AG04450 (cell line): ENCODE results near the gene NSMCE1. TPM values are rescaled to one million over a fixed set of nuclear protein-coding genes. Genes with fewer than 3 reads are reported as not detected.

Experiments used
- CTCF ChIA-PET: fragments of 300-600, 350-600 bp; formaldehyde crosslinking; extraction: SDS; loops from one replicate; lab custom pipeline; 2022; ENCODE audit warnings: antibody characterized with exemption, inconsistent platforms; lab: Charles Lee
- POLR2A ChIA-PET: fragments of 350-600 bp; formaldehyde crosslinking; extraction: SDS; loops from one replicate; lab custom pipeline; 2021; ENCODE audit warnings: antibody characterized with exemption, inconsistent platforms; lab: Yijun Ruan, JAX
- DNase-seq: peaks from one replicate; pipeline ENCODE4 v3.0.0-alpha.2; 2011; ENCODE audit warnings: low read depth, low spot score
- H3K27ac ChIP-seq: one replicate; pipeline ENCODE4 v1.5.1; 2012; ENCODE audit warnings: low read depth, low read length, control low read depth
- H3K27me3 ChIP-seq: one replicate; pipeline ENCODE4 v1.6.0; 2012; ENCODE audit warnings: low read length; ENCODE audit not compliant: control insufficient read depth, insufficient read depth
- H3K4me3 ChIP-seq: 2 replicates; pipeline ENCODE4 v1.5.1; 2011; ENCODE audit warnings: mild to moderate bottlenecking, low read depth, low read length, control low read depth
- H3K9me3 ChIP-seq: 2 replicates; pipeline ENCODE4 v1.5.1; 2012; ENCODE audit warnings: low read length; ENCODE audit not compliant: control insufficient read depth, insufficient read depth
- polyA plus RNA-seq: library from polyadenylated mRNA; depleted of rRNA; stranded (reverse); fragments of >200 nt; gene quantifications from 2 replicates; pipeline ENCODE4 v1.2.3, GENCODE V29; 2011
- TF ChIP-seq, protein P1 (sequence below): IDR thresholded peaks from 2 replicates; pipeline ENCODE4 v1.5.1; 2011; ENCODE audit warnings: low read depth, low read length, control low read depth, inconsistent platforms

Gene NSMCE1
- polyA plus RNA-seq, 1 experiment: 35.4 TPM

DNA sequence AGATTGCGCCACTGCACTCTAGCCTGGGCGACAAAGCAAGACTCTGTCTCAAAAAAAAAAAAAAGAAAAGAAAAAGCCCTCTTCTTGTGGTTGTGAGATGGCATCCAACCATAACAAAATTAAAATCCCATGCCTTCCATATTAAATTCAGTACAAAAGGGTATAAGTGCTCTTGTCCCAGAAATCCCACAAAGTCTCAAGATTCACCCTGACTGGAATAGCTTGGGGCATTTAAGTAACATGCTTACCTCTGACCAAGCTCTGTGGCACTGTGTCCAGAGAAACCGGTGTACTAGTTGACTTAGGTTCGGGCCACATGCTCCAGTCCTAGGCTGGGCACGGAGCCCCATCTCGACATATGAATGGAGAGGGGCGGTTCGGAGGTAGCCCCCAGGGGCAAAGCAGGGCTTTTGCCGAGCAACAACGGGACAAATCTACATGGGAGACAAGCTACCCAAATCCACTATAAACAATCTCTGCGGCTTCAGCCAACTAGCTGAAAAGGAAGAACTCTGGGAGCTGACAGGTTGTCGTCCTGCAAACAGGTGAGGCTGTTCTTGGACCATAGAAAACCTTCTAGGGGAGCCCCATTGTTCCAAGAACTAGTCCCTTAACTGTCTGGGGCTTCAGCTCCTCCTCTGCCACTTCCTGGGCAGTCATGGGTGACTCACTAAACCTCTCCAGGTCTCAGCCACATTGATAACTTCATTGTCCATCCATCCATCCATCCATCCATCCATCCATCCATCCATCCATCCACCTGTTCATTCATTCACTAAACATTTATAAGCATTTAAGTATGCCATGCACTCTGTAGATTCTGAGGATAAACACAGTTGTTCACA is 34.9 kb upstream of the NSMCE1 start:
- Histone ChIP-seq H3K27ac (no peak overlapping the region), H3K27me3 (no peaks in the 10 kb centered on the region), H3K9me3 (no peaks in the 10 kb centered on the region), H3K4me3 (no peak overlapping the region)
- TF ChIP-seq, protein P1, sequence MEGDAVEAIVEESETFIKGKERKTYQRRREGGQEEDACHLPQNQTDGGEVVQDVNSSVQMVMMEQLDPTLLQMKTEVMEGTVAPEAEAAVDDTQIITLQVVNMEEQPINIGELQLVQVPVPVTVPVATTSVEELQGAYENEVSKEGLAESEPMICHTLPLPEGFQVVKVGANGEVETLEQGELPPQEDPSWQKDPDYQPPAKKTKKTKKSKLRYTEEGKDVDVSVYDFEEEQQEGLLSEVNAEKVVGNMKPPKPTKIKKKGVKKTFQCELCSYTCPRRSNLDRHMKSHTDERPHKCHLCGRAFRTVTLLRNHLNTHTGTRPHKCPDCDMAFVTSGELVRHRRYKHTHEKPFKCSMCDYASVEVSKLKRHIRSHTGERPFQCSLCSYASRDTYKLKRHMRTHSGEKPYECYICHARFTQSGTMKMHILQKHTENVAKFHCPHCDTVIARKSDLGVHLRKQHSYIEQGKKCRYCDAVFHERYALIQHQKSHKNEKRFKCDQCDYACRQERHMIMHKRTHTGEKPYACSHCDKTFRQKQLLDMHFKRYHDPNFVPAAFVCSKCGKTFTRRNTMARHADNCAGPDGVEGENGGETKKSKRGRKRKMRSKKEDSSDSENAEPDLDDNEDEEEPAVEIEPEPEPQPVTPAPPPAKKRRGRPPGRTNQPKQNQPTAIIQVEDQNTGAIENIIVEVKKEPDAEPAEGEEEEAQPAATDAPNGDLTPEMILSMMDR: no peak
- CTCF ChIA-PET: interaction anchor here (1.7 kb wide), 1 partner anchor 68 kb away, joined by 8 read pairs; no protein-coding TSS in a partner anchor
- POLR2A ChIA-PET: no interaction called here
- no peak for DNase-seq

DNA sequence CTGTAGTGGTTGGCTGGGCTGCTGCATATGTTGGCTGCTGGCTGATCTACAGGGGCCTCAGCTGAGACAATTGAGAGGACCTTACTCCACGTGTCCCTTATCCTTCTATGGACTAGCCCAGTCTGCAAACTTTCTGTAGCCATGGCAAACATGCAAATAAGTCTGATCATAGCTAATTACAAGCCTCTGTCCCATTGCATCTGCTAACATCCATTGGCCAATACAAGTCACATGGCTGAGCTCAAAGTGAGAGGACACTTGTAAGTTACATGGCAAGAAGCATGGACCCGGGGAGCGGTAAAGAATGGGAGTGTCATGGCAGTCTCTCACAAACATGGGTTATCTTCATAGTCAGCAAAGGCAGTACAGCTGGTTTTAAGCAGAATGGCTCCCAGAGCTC is 33.6 kb upstream of the NSMCE1 start:
- POLR2A ChIA-PET: no interaction called here
- no peak overlapping the region for H3K27ac ChIP-seq
- TF ChIP-seq, protein P1: no peak
- CTCF ChIA-PET: no interaction called here
- H3K9me3 ChIP-seq: no peaks in the 10 kb centered on the region
- H3K27me3 ChIP-seq: no peaks in the 10 kb centered on the region
- H3K4me3 ChIP-seq: no peak overlapping the region
- no peak for DNase-seq

DNA sequence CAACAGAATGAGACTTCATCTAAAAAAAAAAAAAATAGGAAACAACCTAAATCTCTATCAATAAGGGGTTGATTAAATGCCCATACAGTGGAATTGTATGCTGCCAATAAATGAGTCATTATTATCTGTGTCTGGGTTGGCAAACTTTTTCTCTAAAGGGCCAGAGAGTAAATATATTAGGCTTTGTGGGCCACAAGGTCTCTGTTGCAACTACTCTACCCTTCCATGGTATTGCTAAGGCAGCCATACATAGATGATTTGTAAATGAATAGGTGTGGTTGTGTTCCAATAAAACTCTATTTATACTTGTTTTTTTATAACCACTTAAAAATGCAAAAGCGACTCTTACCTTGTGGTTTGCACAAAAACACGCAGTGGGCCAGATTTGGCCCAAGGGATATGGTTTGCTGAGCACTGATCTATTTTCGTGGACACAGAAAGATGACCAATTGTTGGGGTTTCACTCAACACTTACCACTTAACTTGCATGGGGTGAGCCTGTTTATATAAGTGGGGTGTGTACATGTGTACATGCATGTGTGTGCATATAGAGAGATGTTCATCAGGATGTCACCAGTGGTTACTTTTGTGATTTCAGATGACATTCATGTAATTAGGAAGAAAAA is 32.8 kb upstream of the NSMCE1 start:
- TF ChIP-seq, protein P1: no peak
- POLR2A ChIA-PET: no interaction called here
- no peak overlapping the region for H3K4me3 ChIP-seq
- no peaks in the 10 kb centered on the region for H3K9me3 ChIP-seq
- CTCF ChIA-PET: no interaction called here
- no peak overlapping the region for H3K27ac ChIP-seq
- no peak for DNase-seq
- no peaks in the 10 kb centered on the region for H3K27me3 ChIP-seq

DNA sequence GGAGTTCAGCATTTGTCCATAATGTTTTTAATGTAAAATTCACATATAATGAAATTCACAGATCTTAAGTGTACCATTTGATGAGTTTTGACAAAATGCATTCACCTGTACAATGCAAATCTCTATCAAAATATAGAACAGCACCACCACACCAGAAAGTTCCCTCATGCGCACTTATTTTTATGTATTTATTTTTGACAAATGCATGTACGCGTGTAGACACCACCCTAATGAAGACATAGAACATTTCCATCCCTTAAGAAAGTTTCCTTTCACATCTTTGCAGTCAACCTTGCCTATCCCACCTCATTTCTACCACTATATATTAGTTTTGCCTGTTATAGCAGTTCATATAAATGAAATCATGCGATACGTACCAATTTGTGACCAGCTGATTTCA is 29.6 kb upstream of the NSMCE1 start:
- ChIA-PET POLR2A (no interaction called here), CTCF (no interaction called here)
- no peaks in the 10 kb centered on the region for H3K27me3 ChIP-seq
- no peak overlapping the region for H3K27ac ChIP-seq
- no peak overlapping the region for H3K4me3 ChIP-seq
- H3K9me3 ChIP-seq: no peaks in the 10 kb centered on the region
- DNase-seq: no peak
- TF ChIP-seq, protein P1: no peak

DNA sequence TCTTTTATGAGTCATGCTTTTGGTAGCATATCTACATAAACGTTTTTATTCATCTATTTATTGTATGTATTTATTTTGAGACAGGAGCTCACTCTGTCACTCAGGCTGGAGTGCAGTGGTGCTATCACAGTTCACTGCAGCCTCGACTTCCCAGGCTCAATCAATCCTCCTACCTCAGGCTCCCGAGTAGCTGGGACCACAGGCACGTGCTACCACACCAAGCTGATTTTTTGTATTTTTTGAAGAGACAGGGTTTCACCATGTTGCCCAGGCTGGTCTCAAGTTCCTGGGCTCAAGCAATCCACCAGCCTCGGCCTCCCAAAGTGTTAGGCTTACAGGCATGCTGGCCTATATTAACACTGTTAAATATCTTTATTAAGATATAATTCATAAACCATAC is 24.8 kb upstream of the NSMCE1 start:
- CTCF ChIA-PET: interaction anchor here (2.3 kb wide), 1 partner anchor 59 kb away, joined by 6 read pairs; no protein-coding TSS in a partner anchor
- H3K4me3 ChIP-seq: no peak overlapping the region
- TF ChIP-seq, protein P1: no peak
- H3K27me3 ChIP-seq: no peaks in the 10 kb centered on the region
- no peak for DNase-seq
- no peaks in the 10 kb centered on the region for H3K9me3 ChIP-seq
- POLR2A ChIA-PET: interaction anchor here (0.6 kb wide), 1 partner anchor 42 kb away, joined by 4 read pairs; no protein-coding TSS in a partner anchor
- H3K27ac ChIP-seq: no peak overlapping the region
